Stomach (tissue), 19 donors: ENCODE results near the gene TNK1. TPM values are rescaled to one million over a fixed set of nuclear protein-coding genes. Genes with fewer than 3 reads are reported as not detected.
A peak's percentile ranks its signal among the peaks of the same experiment; 100 is the strongest.
"Not testable (repeated sequence)": the region's sequence is repeated elsewhere in the genome, so short reads cannot be mapped to it uniquely, and the experiment has no call there.

Experiments used
- DNase-seq, 2 donors: peaks; one replicate each; pipeline versions ENCODE4 v3.0.0 to v3.0.0-alpha.2; 2013 to 2019
- H3K27ac ChIP-seq, 5 donors: fragments of 200-600 bp in 4 of 5; sonication (generic) in 4 of 5; one replicate each; pipeline ENCODE4 v1.5.1; 2013 to 2019; ENCODE audit warnings: mild to moderate bottlenecking in 1 of 5, moderate library complexity in 1 of 5
- H3K27me3 ChIP-seq, 3 donors: fragments of 200-600 bp; sonication (generic); one replicate each; pipeline ENCODE4 v1.5.1; 2017 to 2019; ENCODE audit warnings: mixed run types in 1 of 3
- H3K36me3 ChIP-seq, 4 donors: fragments of 200-600 bp; sonication (generic); 1 replicate in 3 of 4; 2 replicates in 1 of 4; pipeline ENCODE4 v1.5.1; 2016 to 2019
- H3K4me1 ChIP-seq, 4 donors: fragments of 200-600 bp; sonication (generic); one replicate each; pipeline ENCODE4 v1.5.1; 2016 to 2019
- H3K4me3 ChIP-seq, 4 donors: fragments of 200-600 bp; sonication (generic) in 3 of 4; one replicate each; pipeline ENCODE4 v1.5.1; 2016 to 2019; ENCODE audit warnings: mild to moderate bottlenecking in 1 of 4
- H3K9me3 ChIP-seq, 4 donors: fragments of 200-600 bp; sonication (generic); one replicate each; pipeline ENCODE4 v1.5.1; 2016 to 2019
- EP300 ChIP-seq: sonication (generic); formaldehyde crosslinking; IDR thresholded peaks from one replicate; pipeline ENCODE4 v1.6.1; 2017; ENCODE audit warnings: antibody characterized with exemption
- POLR2A ChIP-seq, 4 donors: fragments of 450-650 bp; IDR thresholded peaks; one replicate each; pipeline ENCODE4 v1.6.1; 2016; ENCODE audit warnings: antibody characterized with exemption in 4 of 4, control low read depth in 2 of 4, mild to moderate bottlenecking in 1 of 4, moderate library complexity in 1 of 4
- POLR2AphosphoS5 ChIP-seq, 3 donors: sonication (generic); formaldehyde crosslinking; IDR thresholded peaks; one replicate each; pipeline ENCODE4 v1.6.1; 2016; ENCODE audit warnings: antibody characterized with exemption in 3 of 3
- WGBS, 5 donors: extraction: QIAGEN DNeasy Blood & Tissue Kit in 3 of 5; methylation state at CpG; one replicate each; pipeline versions ENCODE4 v1.1.5 to v1.1.7; 2013 to 2018; 5-methylcytosine and 5-hydroxymethylcytosine counted together
- intact Hi-C: fragments of 100-400 bp; cut with DNase I; formaldehyde crosslinking; loops from one replicate; pipeline ENCODE4 v1.15.1; 2023; ENCODE audit warnings: low total_unique reads
- long read RNA-seq, 10 donors: transcript quantifications; one replicate each; lab custom pipeline, GENCODE V29; 2026
- polyA plus RNA-seq, 3 donors: library from polyadenylated mRNA; stranded (reverse); fragments of 200-250 nt; gene quantifications; one replicate each; pipeline ENCODE4 v1.2.3, GENCODE V29; 2013
- total RNA-seq, 5 donors: library from RNA; depleted of rRNA; stranded (reverse); fragments of >200 nt; gene quantifications; one replicate each; pipeline versions ENCODE4 v1.1.0 to v1.2.3, GENCODE V29; 2014 to 2016
- TF ChIP-seq, protein P1 (sequence below), 7 experiments: fragments of 450-650 bp in 4 of 7; fragments of 200-600 bp in 3 of 7; sonication (generic) in 3 of 7; IDR thresholded peaks; one replicate each; pipeline ENCODE4 v1.5.1; 2016 to 2019; ENCODE audit warnings: antibody characterized with exemption in 7 of 7, control low read depth in 2 of 7, mild to moderate bottlenecking in 1 of 7
- donor health status: healthy with polysubstance abuse.
- donor health status: Bipolar disorder and iron deficiency.
- donor health status: healthy.

Gene TNK1
- total RNA-seq (10 to 100 TPM in 3 of 5 donors, 1 to 10 TPM in 2; 5.7 to 37.1 (median 22.2) TPM), polyA plus RNA-seq (10 to 100 TPM in 1 of 3 donors, 1 to 10 TPM in 2; 6.0 to 12.1 (median 7.8) TPM)
- long read RNA-seq, donor 1, partial matches to known transcripts: 9 of 9 reads
- long read RNA-seq, donor 1, other reads (novel, unspliced or antisense): 0 of 9 reads
- long read RNA-seq, donor 2: 0 reads
- long read RNA-seq, donor 3: 0 reads
- long read RNA-seq, donor 4: 0 reads
- long read RNA-seq, donor 5, partial matches to known transcripts: 29 of 29 reads
- long read RNA-seq, donor 5, other reads (novel, unspliced or antisense): 0 of 29 reads
- long read RNA-seq, donor 6: 0 reads
- long read RNA-seq, donor 7: 0 reads
- long read RNA-seq, donor 8, partial matches to known transcripts: 18 of 18 reads
- long read RNA-seq, donor 8, other reads (novel, unspliced or antisense): 0 of 18 reads
- long read RNA-seq, donor 9, partial matches to known transcripts: 43 of 43 reads
- long read RNA-seq, donor 9, other reads (novel, unspliced or antisense): 0 of 43 reads
- long read RNA-seq, donor 10: 0 reads

- 3 to 10% (median 6%) methylated on average over 15 to 52 of the region's 52 CpGs for WGBS, 5 donors
- Histone ChIP-seq H3K36me3 (peaks cover 0 to 26% (median 20%) of the 10 kb centered on the region in 4 donors), H3K4me1 (peaks cover 25 to 46% (median 37%) of the 10 kb centered on the region in 4 donors), H3K27ac (peak within 1 kb of the TSS; percentile 75 to 87 (median 82)), H3K27me3 (peaks cover 0 to 32% (median 5%) of the 10 kb centered on the region in 3 donors), H3K9me3 (no peaks in the 10 kb centered on the region), H3K4me3 (peak within 1 kb of the TSS; percentile 49 to 68 (median 54))
- intact Hi-C loops: no loop called here
- TF ChIP-seq POLR2A (IDR thresholded peaks at IDR 0.05): peak in 1 of 4 donors; percentile 74
- TF ChIP-seq POLR2AphosphoS5 (IDR thresholded peaks at IDR 0.05): peak in 2 of 3 donors; percentile 80 to 92
- no peak for TF ChIP-seq EP300
- DNase-seq: peak; percentile 86 to 89
Observed at GRCh38 chr17:7380855-7381683, at the start of gene TNK1. TSS of gene TNK1 (plus strand) at chr17:7381089. CDS start at chr17:7382927, 1,838 bp downstream.

- Histone ChIP-seq H3K27me3 (peaks cover 0 to 33% (median 4%) of the 10 kb centered on the region in 3 donors), H3K27ac (no peak overlapping the region), H3K9me3 (no peaks in the 10 kb centered on the region), H3K4me3 (no peak overlapping the region), H3K4me1 (peaks cover 12 to 28% (median 27%) of the 10 kb centered on the region in 4 donors), H3K36me3 (peaks cover 0 to 3% (median 0%) of the 10 kb centered on the region in 4 donors)
- 47 to 65% (median 54%) methylated on average over 7 of the region's 7 CpGs for WGBS, 5 donors
- DNase-seq: no peak
- intact Hi-C loops: no loop called here
- TF ChIP-seq POLR2A (IDR thresholded peaks at IDR 0.05) (no peak), EP300 (no peak), POLR2AphosphoS5 (IDR thresholded peaks at IDR 0.05) (no peak)
- TF ChIP-seq, protein P1, sequence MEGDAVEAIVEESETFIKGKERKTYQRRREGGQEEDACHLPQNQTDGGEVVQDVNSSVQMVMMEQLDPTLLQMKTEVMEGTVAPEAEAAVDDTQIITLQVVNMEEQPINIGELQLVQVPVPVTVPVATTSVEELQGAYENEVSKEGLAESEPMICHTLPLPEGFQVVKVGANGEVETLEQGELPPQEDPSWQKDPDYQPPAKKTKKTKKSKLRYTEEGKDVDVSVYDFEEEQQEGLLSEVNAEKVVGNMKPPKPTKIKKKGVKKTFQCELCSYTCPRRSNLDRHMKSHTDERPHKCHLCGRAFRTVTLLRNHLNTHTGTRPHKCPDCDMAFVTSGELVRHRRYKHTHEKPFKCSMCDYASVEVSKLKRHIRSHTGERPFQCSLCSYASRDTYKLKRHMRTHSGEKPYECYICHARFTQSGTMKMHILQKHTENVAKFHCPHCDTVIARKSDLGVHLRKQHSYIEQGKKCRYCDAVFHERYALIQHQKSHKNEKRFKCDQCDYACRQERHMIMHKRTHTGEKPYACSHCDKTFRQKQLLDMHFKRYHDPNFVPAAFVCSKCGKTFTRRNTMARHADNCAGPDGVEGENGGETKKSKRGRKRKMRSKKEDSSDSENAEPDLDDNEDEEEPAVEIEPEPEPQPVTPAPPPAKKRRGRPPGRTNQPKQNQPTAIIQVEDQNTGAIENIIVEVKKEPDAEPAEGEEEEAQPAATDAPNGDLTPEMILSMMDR (IDR thresholded peaks at IDR 0.05): no peak
Observed at GRCh38 chr17:7332111-7332510, 48.8 kb upstream of the TNK1 start.

GRCh38 chr17:7332600-7333069 lies 48.3 kb upstream of the TNK1 start:
- 37 to 45% (median 44%) methylated on average over 13 to 14 of the region's 14 CpGs for WGBS, 5 donors
- H3K36me3 ChIP-seq, DNase-seq, intact Hi-C loops, H3K27ac ChIP-seq, H3K4me3 ChIP-seq, H3K9me3 ChIP-seq: not testable (repeated sequence)
- Histone ChIP-seq H3K27me3 (peaks cover 0 to 37% (median 4%) of the 10 kb centered on the region in 3 donors), H3K4me1 (peaks cover 12 to 27% (median 25%) of the 10 kb centered on the region in 4 donors)

GRCh38 chr17:7334938-7335538 lies 45.9 kb upstream of the TNK1 start:
- intact Hi-C loops: no loop called here
- Histone ChIP-seq H3K9me3 (no peaks in the 10 kb centered on the region), H3K27me3 (peaks cover 0 to 40% (median 4%) of the 10 kb centered on the region in 3 donors), H3K4me1 (peaks cover 6 to 17% (median 10%) of the 10 kb centered on the region in 4 donors), H3K4me3 (no peak overlapping the region), H3K36me3 (no peaks in the 10 kb centered on the region), H3K27ac (no peak overlapping the region)
- no peak for DNase-seq
- WGBS, 5 donors: 56 to 86% (median 74%) methylated on average over 3 of the region's 3 CpGs
- no peak for TF ChIP-seq POLR2A (IDR thresholded peaks at IDR 0.05)
- TF ChIP-seq POLR2AphosphoS5 (IDR thresholded peaks at IDR 0.05): no peak
- TF ChIP-seq EP300: no peak
- TF ChIP-seq, protein P1 (IDR thresholded peaks at IDR 0.05): no peak

GRCh38 chr17:7335765-7336164 lies 45.1 kb upstream of the TNK1 start:
- H3K27ac ChIP-seq: peak overlapping the region in 2 of 5 donors; percentile 40 to 80
- H3K4me1 ChIP-seq, H3K36me3 ChIP-seq, DNase-seq, H3K4me3 ChIP-seq, intact Hi-C loops, H3K9me3 ChIP-seq: not testable (repeated sequence)
- H3K27me3 ChIP-seq: peaks cover 0 to 42% (median 9%) of the 10 kb centered on the region in 3 donors
- WGBS, 5 donors: 75 to 81% (median 77%) methylated on average over 13 of the region's 13 CpGs
